ENCODE data around the gene GPR161. TPM values are rescaled to one million over a fixed set of nuclear protein-coding genes. Genes with fewer than 3 reads are reported as not detected.
A peak's percentile ranks its signal among the peaks of the same experiment; 100 is the strongest.

The GPR161 gene
- total and polyA plus RNA-seq, 9 of the 15 experiments (the other 6 are each of a cell fraction or from before 2014, with no cell fraction given) = 0.15 to 2.4 (median 0.76) TPM

GRCh38 chr1:168141871-168142385 is 5.2 kb upstream of the GPR161 start:
- no peaks in the 10 kb centered on the region for H3K9me3 ChIP-seq (replicated peaks; ENCODE audit: control insufficient read depth, insufficient read depth, low read depth, low read length)
- intact Hi-C loops (cut with micrococcal nuclease) = no loop called here
- H3K79me2 ChIP-seq (ENCODE audit: control insufficient read depth, insufficient read depth, low read length) = no peaks in the 10 kb centered on the region
- no peaks in the 10 kb centered on the region for H3K36me3 ChIP-seq (ENCODE audit: control insufficient read depth, insufficient read depth, low read length)
- ChIA-PET POLR2A (interaction anchor here (1.1 kb wide), 1 partner anchor 11 kb away, joined by 4 read pairs; no protein-coding TSS in a partner anchor), CTCF (ENCODE audit: low intra/inter-chr PET ratio) (no interaction called here)
- H3K9ac ChIP-seq (ENCODE audit: insufficient read depth in 1 of 2, low read depth in 2 of 2, low read length in 2 of 2) = peak overlapping the region in 1 of 2 experiments; percentile 24; a peak in 1 of 4 replicates
- no TSS peak for BruUV-seq (replicated peaks)
- H3K9me1 ChIP-seq (ENCODE audit: control insufficient read depth, insufficient read depth, low read length) = no peaks in the 10 kb centered on the region
- TF ChIP-seq SPI1 (IDR thresholded peaks at IDR 0.05; ENCODE audit: borderline replicate concordance, low read depth, low read length) (peak; percentile 29; the same call in 1 of the 2 replicates), RBM14 (IDR thresholded peaks at IDR 0.05; ENCODE audit: borderline replicate concordance, insufficient read depth, low read depth, low read length) (no peak), ID3 (CRISPR knock-in tag; IDR thresholded peaks at IDR 0.05) (no peak), ID3 (tag; IDR thresholded peaks at IDR 0.05) (peak; percentile 22; the same call in 1 of the 2 replicates)
- H3K4me1 ChIP-seq (replicated peaks in 1 of 2; ENCODE audit: control insufficient read depth in 2 of 2, insufficient read depth in 2 of 2, low read length in 2 of 2) = peaks cover 6 to 14% of the 10 kb centered on the region in 2 experiments; a peak in 4 of 5 replicates
- DNase-seq (ENCODE audit: extremely low read depth in 1 of 4, low spot score in 3 of 4) (peak in 1 of 4 experiments; percentile 38), ATAC-seq (no peak), FAIRE-seq (no peak)
- 20% methylated on average over 3 of the region's 3 CpGs for WGBS (ENCODE audit: insufficient coverage, low coverage, missing lambda C conversion rate)
- H3K4me3 ChIP-seq = no peak overlapping the region
- no peak overlapping the region for H3K4me2 ChIP-seq (ENCODE audit: insufficient read depth, low read length)
- no peaks in the 10 kb centered on the region for H4K20me1 ChIP-seq (replicated peaks; ENCODE audit: control insufficient read depth, insufficient read depth, low read length)
- H2AFZ ChIP-seq (ENCODE audit: low read depth, low read length) = no peak overlapping the region
- in situ Hi-C loops (cut with MboI) = no loop called here
- no peaks in the 10 kb centered on the region for H3K27me3 ChIP-seq (ENCODE audit: control insufficient read depth in 2 of 2, insufficient read depth in 2 of 2, low read length in 2 of 2)
- H3K27ac ChIP-seq (ENCODE audit: extremely low read depth, low read depth, low read length) = no peak overlapping the region

- Histone ChIP-seq H3K36me3 (ENCODE audit: control insufficient read depth, insufficient read depth, low read length) (no peaks in the 10 kb centered on the region), H4K20me1 (replicated peaks; ENCODE audit: control insufficient read depth, insufficient read depth, low read length) (no peaks in the 10 kb centered on the region), H3K9me1 (ENCODE audit: control insufficient read depth, insufficient read depth, low read length) (no peaks in the 10 kb centered on the region), H3K27me3 (ENCODE audit: control insufficient read depth in 2 of 2, insufficient read depth in 2 of 2, low read length in 2 of 2) (peaks cover 2 to 18% of the 10 kb centered on the region in 2 experiments; a peak in 3 of 5 replicates), H3K9ac (ENCODE audit: insufficient read depth in 1 of 2, low read depth in 2 of 2, low read length in 2 of 2) (no peak overlapping the region), H3K27ac (ENCODE audit: extremely low read depth, low read depth, low read length) (no peak overlapping the region), H3K4me2 (ENCODE audit: insufficient read depth, low read length) (no peak overlapping the region), H3K4me3 (no peak overlapping the region), H3K4me1 (replicated peaks in 1 of 2; ENCODE audit: control insufficient read depth in 2 of 2, insufficient read depth in 2 of 2, low read length in 2 of 2) (peaks cover 17 to 19% of the 10 kb centered on the region in 2 experiments; a peak in 4 of 5 replicates), H3K9me3 (replicated peaks; ENCODE audit: control insufficient read depth, insufficient read depth, low read depth, low read length) (no peaks in the 10 kb centered on the region), H2AFZ (ENCODE audit: low read depth, low read length) (no peak overlapping the region), H3K79me2 (ENCODE audit: control insufficient read depth, insufficient read depth, low read length) (no peaks in the 10 kb centered on the region)
- in situ Hi-C loops (cut with MboI) = no loop called here
- intact Hi-C loops (cut with micrococcal nuclease) = no loop called here
- BruUV-seq (replicated peaks) = no TSS peak
- no peak for DNase-seq (ENCODE audit: extremely low read depth in 1 of 4, low spot score in 3 of 4)
- CTCF ChIA-PET (ENCODE audit: low intra/inter-chr PET ratio) = no interaction called here
- no peak for ATAC-seq
- no peak for FAIRE-seq
- POLR2A ChIA-PET = interaction anchor here (1.4 to 1.5 kb wide), 2 partner anchors 11 to 29 kb away, joined by 4 read pairs; no protein-coding TSS in a partner anchor
- TF ChIP-seq ZNF174 (CRISPR knock-in tag; IDR thresholded peaks at IDR 0.05) (no peak), POLR2H (tag; IDR thresholded peaks at IDR 0.05; ENCODE audit: low read depth) (no peak), ZNF696 (CRISPR knock-in tag; conservative IDR thresholded peaks at IDR 0.05) (no peak), IRF9 (tag; IDR thresholded peaks at IDR 0.05) (no peak), ZNF121 (CRISPR knock-in tag; conservative IDR thresholded peaks at IDR 0.05) (peak; percentile 80), RBM25 (IDR thresholded peaks at IDR 0.05; ENCODE audit: low read depth, low read length, severe bottlenecking) (peak; percentile 18), ZBTB2 (IDR thresholded peaks at IDR 0.05) (no peak)
Measured at GRCh38 chr1:168139070-168139469, 2.3 kb upstream of the GPR161 start.

Data from K562 (cell line).